HCT116 (cell line): ENCODE results near the gene UBE2G2. TPM values are rescaled to one million over a fixed set of nuclear protein-coding genes. Genes with fewer than 3 reads are reported as not detected.

Experiments
- ATAC-seq: fragments of 200-7000 bp; cut with Tn5 transposase; 2 replicates; pipeline ENCODE4 v1.9.1; 2020; ENCODE audit warnings: mild to moderate bottlenecking, moderate library complexity
- BruUV-seq: library from RNA; stranded (reverse); fragments of 400-500 nt; replicated peaks from 2 replicates; lab custom pipeline; 2021; lab: Mats Ljungman, UMichigan
- CTCF ChIA-PET: fragments of 300-600 bp; sonication (Branson Sonifier 250); formaldehyde crosslinking; loops from one replicate; lab custom pipeline; 2021; ENCODE audit warnings: antibody characterized with exemption; lab: Charles Lee
- POLR2A ChIA-PET: fragments of 300-600, 350-600 bp; sonication (Branson Sonifier 250); formaldehyde crosslinking; loops from one replicate; lab custom pipeline; 2021; ENCODE audit warnings: antibody characterized with exemption; lab: Charles Lee
- RAD21 ChIA-PET, 2 experiments: fragments of 300-600 bp; sonication (Branson Sonifier 250); formaldehyde crosslinking; loops; one replicate each; lab custom pipeline; 2023; ENCODE audit warnings: low total read pairs in 2 of 2; ENCODE audit not compliant: uncharacterized antibody in 2 of 2, unreplicated experiment in 2 of 2, low non-redundant PET in 1 of 2; lab: Charles Lee
- DNase-seq: peaks from one replicate; pipeline ENCODE4 v3.0.0-alpha.2; 2010; ENCODE audit warnings: low read depth, low spot score
- H2AFZ ChIP-seq: fragments of 200-600 bp; shearing (Covaris generic), sonication (generic); 2 replicates; pipeline ENCODE4 v1.6.1; 2017; ENCODE audit warnings: low read depth, mixed run types, mixed read lengths, antibody characterized with exemption, low read length; ENCODE audit not compliant: poor library complexity, severe bottlenecking
- H3K27ac ChIP-seq: 2 replicates; pipeline ENCODE4 v1.5.1; 2012; ENCODE audit warnings: low read depth, low read length
- H3K27me3 ChIP-seq: fragments of 200-600 bp; sonication (generic); 2 replicates; pipeline ENCODE4 v1.6.1; 2016; ENCODE audit warnings: mixed run types, low read length, mixed read lengths; ENCODE audit not compliant: insufficient read depth
- H3K36me3 ChIP-seq, 2 experiments: fragments of 200-500 bp in 1 of 2; fragments of 200-600 bp in 1 of 2; sonication (Bioruptor generic) in 1 of 2; sonication (generic) in 1 of 2; 2 replicates each; pipeline versions ENCODE4 v1.5.1 to v1.6.1; 2014 to 2016; ENCODE audit warnings: low read length in 2 of 2, inconsistent platforms in 1 of 2, mixed read lengths in 1 of 2, mixed run types in 1 of 2; ENCODE audit not compliant: insufficient read depth in 2 of 2, control insufficient read depth in 1 of 2
- H3K4me1 ChIP-seq, 2 experiments: fragments of 200-600 bp in 1 of 2; sonication (generic) in 1 of 2; 2 replicates each; pipeline versions ENCODE4 v1.5.1 to v1.6.1; 2012 to 2017; ENCODE audit warnings: low read length in 2 of 2, inconsistent platforms in 1 of 2, mild to moderate bottlenecking in 1 of 2, mixed read lengths in 1 of 2, mixed run types in 1 of 2, moderate library complexity in 1 of 2; ENCODE audit not compliant: insufficient read depth in 2 of 2, control insufficient read depth in 1 of 2
- H3K4me2 ChIP-seq: fragments of 200-600 bp; sonication (generic); 2 replicates; pipeline ENCODE4 v1.6.1; 2017; ENCODE audit warnings: mixed run types, low read length, mixed read lengths
- H3K4me3 ChIP-seq, 2 experiments: fragments of 200-600 bp in 1 of 2; sonication (generic) in 1 of 2; replicated peaks in 1 of 2; 2 replicates each; pipeline ENCODE4 v1.5.1; 2011 to 2016; ENCODE audit warnings: low read length in 2 of 2, control low read depth in 1 of 2, low read depth in 1 of 2, mild to moderate bottlenecking in 1 of 2, mixed read lengths in 1 of 2, mixed run types in 1 of 2
- H3K79me2 ChIP-seq: fragments of 200-600 bp; sonication (generic); 2 replicates; pipeline ENCODE4 v1.6.1; 2017; ENCODE audit warnings: mild to moderate bottlenecking, mixed run types, low read length, moderate library complexity, mixed read lengths; ENCODE audit not compliant: insufficient read depth
- H3K9ac ChIP-seq: fragments of 200-600 bp; sonication (generic); 2 replicates; pipeline ENCODE4 v1.6.1; 2016; ENCODE audit warnings: low read length, mixed read lengths
- H3K9me2 ChIP-seq: fragments of 200-600 bp; sonication (generic), shearing (Covaris generic); 2 replicates; pipeline ENCODE4 v1.6.1; 2017; ENCODE audit warnings: mixed run types, mild to moderate bottlenecking, moderate library complexity; ENCODE audit not compliant: insufficient read depth
- H3K9me3 ChIP-seq, 2 experiments: fragments of 200-500 bp in 1 of 2; fragments of 200-600 bp in 1 of 2; sonication (Bioruptor generic) in 1 of 2; sonication (generic) in 1 of 2; 2 replicates each; pipeline ENCODE4 v1.6.1; 2014 to 2017; ENCODE audit warnings: low read length in 2 of 2, mixed read lengths in 2 of 2, inconsistent platforms in 1 of 2, low read depth in 1 of 2, mild to moderate bottlenecking in 1 of 2, mixed run types in 1 of 2, moderate library complexity in 1 of 2; ENCODE audit not compliant: control insufficient read depth in 1 of 2, insufficient read depth in 1 of 2
- H4K20me1 ChIP-seq: fragments of 200-600 bp; sonication (generic), shearing (Covaris generic); 2 replicates; pipeline ENCODE4 v1.6.1; 2017; ENCODE audit warnings: mixed run types, mild to moderate bottlenecking, moderate library complexity; ENCODE audit not compliant: insufficient read depth
- CBX3 ChIP-seq: IDR thresholded peaks from 2 replicates; pipeline ENCODE4 v1.6.1; 2012; ENCODE audit warnings: low read depth
- EGR1 ChIP-seq: IDR thresholded peaks from 2 replicates; pipeline ENCODE4 v1.6.1; 2012; ENCODE audit warnings: low read depth
- SRF ChIP-seq: IDR thresholded peaks from 2 replicates; pipeline ENCODE4 v1.6.1; 2012; ENCODE audit warnings: low read depth
- YY1 ChIP-seq: IDR thresholded peaks from 2 replicates; pipeline ENCODE4 v1.6.1; 2011; ENCODE audit warnings: low read length, low read depth, moderate library complexity, mild to moderate bottlenecking; ENCODE audit not compliant: insufficient replicate concordance; ENCODE audit errors: extremely low read depth
- ZFX ChIP-seq: fragments of 450-650 bp; IDR thresholded peaks from 2 replicates; pipeline ENCODE4 v1.6.1; 2017
- intact Hi-C: fragments of 100-400 bp; cut with micrococcal nuclease; formaldehyde crosslinking; loops from 2 replicates; pipeline ENCODE4 v1.10.0; 2022
- total RNA-seq: library from RNA; stranded (reverse); gene quantifications from one replicate; pipeline ENCODE4 v1.2.1, GENCODE V29; 2021; ENCODE audit not compliant: unreplicated experiment
- TF ChIP-seq, protein P1 (sequence below): IDR thresholded peaks from 2 replicates; pipeline ENCODE4 v1.6.1; 2012; ENCODE audit warnings: low read depth
- TF ChIP-seq, protein P2 (sequence below): IDR thresholded peaks from 2 replicates; pipeline ENCODE4 v1.6.1; 2012
- TF ChIP-seq, protein P3 (sequence below), 3 experiments: fragments of 200-600 bp in 1 of 3; sonication (generic) in 1 of 3; IDR thresholded peaks in 2 of 3; conservative IDR thresholded peaks in 1 of 3; 2 replicates each; pipeline ENCODE4 v1.5.1; 2012 to 2017; ENCODE audit warnings: low read depth in 2 of 3, low read length in 2 of 3, antibody characterized with exemption in 1 of 3, borderline replicate concordance in 1 of 3, control low read depth in 1 of 3, mild to moderate bottlenecking in 1 of 3, mixed read lengths in 1 of 3, mixed run types in 1 of 3, moderate library complexity in 1 of 3; ENCODE audit not compliant: insufficient read depth in 1 of 3

The UBE2G2 gene
- total RNA-seq, 1 experiment from 2014 or later = 86.5 TPM

DNA sequence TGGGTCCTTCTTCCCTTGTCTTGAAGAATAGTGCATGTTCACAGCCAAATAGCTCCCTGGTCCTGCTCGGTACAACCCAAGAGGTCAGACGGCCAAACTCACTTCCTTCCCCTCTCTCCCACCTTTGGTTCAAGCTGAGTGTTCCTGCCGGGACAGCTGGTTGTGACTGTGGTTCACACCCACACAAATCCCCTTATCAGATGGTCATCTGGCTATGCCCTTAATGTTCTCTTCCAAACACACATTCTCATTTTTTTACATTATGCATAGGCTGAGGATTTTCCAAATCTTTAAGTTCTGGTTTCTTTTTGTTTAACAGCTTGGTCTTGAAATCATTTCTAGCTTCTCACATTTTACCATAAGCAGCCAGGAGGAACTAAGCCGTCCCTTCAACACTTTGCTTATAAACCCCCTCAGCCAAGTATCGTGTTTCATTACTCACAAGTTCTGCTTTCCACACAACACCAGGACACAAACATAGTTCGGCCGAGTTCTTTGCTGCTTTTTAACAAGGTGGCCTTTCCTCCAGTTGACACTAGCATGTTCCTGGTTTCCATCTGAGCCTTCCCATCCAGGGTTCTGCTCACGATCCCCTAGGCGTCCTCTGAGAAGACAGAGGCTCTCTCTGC lies 70.6 kb downstream of the UBE2G2 start:
- DNase-seq = no peak
- TF ChIP-seq, protein P1, sequence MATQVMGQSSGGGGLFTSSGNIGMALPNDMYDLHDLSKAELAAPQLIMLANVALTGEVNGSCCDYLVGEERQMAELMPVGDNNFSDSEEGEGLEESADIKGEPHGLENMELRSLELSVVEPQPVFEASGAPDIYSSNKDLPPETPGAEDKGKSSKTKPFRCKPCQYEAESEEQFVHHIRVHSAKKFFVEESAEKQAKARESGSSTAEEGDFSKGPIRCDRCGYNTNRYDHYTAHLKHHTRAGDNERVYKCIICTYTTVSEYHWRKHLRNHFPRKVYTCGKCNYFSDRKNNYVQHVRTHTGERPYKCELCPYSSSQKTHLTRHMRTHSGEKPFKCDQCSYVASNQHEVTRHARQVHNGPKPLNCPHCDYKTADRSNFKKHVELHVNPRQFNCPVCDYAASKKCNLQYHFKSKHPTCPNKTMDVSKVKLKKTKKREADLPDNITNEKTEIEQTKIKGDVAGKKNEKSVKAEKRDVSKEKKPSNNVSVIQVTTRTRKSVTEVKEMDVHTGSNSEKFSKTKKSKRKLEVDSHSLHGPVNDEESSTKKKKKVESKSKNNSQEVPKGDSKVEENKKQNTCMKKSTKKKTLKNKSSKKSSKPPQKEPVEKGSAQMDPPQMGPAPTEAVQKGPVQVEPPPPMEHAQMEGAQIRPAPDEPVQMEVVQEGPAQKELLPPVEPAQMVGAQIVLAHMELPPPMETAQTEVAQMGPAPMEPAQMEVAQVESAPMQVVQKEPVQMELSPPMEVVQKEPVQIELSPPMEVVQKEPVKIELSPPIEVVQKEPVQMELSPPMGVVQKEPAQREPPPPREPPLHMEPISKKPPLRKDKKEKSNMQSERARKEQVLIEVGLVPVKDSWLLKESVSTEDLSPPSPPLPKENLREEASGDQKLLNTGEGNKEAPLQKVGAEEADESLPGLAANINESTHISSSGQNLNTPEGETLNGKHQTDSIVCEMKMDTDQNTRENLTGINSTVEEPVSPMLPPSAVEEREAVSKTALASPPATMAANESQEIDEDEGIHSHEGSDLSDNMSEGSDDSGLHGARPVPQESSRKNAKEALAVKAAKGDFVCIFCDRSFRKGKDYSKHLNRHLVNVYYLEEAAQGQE = no peak
- TF ChIP-seq YY1 (no peak), SRF (no peak), EGR1 (no peak), CBX3 (no peak), ZFX (no peak)
- TF ChIP-seq, protein P2, sequence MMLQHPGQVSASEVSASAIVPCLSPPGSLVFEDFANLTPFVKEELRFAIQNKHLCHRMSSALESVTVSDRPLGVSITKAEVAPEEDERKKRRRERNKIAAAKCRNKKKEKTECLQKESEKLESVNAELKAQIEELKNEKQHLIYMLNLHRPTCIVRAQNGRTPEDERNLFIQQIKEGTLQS = no peak
- TF ChIP-seq, protein P3, sequence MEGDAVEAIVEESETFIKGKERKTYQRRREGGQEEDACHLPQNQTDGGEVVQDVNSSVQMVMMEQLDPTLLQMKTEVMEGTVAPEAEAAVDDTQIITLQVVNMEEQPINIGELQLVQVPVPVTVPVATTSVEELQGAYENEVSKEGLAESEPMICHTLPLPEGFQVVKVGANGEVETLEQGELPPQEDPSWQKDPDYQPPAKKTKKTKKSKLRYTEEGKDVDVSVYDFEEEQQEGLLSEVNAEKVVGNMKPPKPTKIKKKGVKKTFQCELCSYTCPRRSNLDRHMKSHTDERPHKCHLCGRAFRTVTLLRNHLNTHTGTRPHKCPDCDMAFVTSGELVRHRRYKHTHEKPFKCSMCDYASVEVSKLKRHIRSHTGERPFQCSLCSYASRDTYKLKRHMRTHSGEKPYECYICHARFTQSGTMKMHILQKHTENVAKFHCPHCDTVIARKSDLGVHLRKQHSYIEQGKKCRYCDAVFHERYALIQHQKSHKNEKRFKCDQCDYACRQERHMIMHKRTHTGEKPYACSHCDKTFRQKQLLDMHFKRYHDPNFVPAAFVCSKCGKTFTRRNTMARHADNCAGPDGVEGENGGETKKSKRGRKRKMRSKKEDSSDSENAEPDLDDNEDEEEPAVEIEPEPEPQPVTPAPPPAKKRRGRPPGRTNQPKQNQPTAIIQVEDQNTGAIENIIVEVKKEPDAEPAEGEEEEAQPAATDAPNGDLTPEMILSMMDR (IDR thresholded peaks at IDR 0.05 in 2 of 3, conservative IDR thresholded peaks at IDR 0.05 in 1 of 3; ENCODE audit: borderline replicate concordance in 1 of 3, insufficient read depth in 1 of 3, low read depth in 2 of 3, low read length in 2 of 3) = no peak
- TF ChIP-seq, all 23 proteins: peak for 0
- RAD21 ChIA-PET = no interaction called here
- Histone ChIP-seq H3K27ac (no peak overlapping the region), H3K27me3 (no peaks in the 10 kb centered on the region), H3K4me1 (no peaks in the 10 kb centered on the region), H3K4me2 (no peak overlapping the region), H3K79me2 (no peaks in the 10 kb centered on the region), H2AFZ (no peak overlapping the region), H3K4me3 (no peak overlapping the region), H3K9ac (no peak overlapping the region), H3K9me2 (no peaks in the 10 kb centered on the region), H3K9me3 (no peaks in the 10 kb centered on the region), H4K20me1 (no peaks in the 10 kb centered on the region), H3K36me3 (no peaks in the 10 kb centered on the region)
- BruUV-seq = no TSS peak
- POLR2A ChIA-PET = no interaction called here
- ATAC-seq = no peak
- intact Hi-C loops = no loop called here
- CTCF ChIA-PET = interaction anchor here (0.6 kb wide), 1 partner anchor 11 kb away, joined by 3 read pairs; no protein-coding TSS in a partner anchor
